Adrenal gland (tissue), 5 donors: Measurements from ENCODE around the gene COL5A1.

ENCODE experiments used
- POLR2A ChIP-seq, 2 donors: fragments of 450-650 bp; IDR thresholded peaks; one replicate each; pipeline ENCODE4 v1.6.1; 2017; ENCODE audit warnings: antibody characterized with exemption in 2 of 2, mild to moderate bottlenecking in 2 of 2, moderate library complexity in 1 of 2
- TF ChIP-seq, protein P1 (sequence below), 6 experiments: fragments of 450-650 bp in 4 of 6; fragments of 200-600 bp in 2 of 6; sonication (generic) in 1 of 6; IDR thresholded peaks; 1 replicate in 5 of 6; 2 replicates in 1 of 6; pipeline versions ENCODE4 v1.5.1 to v1.8.0; 2016 to 2021; ENCODE audit warnings: antibody characterized with exemption in 6 of 6, mild to moderate bottlenecking in 2 of 6, moderate library complexity in 1 of 6
- donor health status: DM: no; HTN: no; CAD: no.

DNA sequence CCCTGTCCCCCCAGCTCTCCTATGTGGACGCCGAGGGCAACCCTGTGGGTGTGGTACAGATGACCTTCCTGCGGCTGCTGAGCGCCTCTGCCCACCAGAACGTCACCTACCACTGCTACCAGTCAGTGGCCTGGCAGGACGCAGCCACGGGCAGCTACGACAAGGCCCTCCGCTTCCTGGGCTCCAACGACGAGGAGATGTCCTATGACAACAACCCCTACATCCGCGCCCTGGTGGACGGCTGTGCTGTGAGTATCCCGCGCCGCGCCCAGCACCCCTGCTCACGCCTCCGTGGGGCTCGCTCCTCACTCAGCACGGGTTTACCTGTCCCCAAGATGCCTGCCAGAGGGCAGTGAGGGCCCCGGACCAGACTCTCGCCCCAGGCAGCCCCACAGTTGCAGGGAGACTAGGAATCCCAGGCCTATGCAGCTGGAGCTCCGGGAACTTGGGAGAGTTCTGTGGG is 193.4 kb downstream of the COL5A1 start:
- TF ChIP-seq, protein P1, sequence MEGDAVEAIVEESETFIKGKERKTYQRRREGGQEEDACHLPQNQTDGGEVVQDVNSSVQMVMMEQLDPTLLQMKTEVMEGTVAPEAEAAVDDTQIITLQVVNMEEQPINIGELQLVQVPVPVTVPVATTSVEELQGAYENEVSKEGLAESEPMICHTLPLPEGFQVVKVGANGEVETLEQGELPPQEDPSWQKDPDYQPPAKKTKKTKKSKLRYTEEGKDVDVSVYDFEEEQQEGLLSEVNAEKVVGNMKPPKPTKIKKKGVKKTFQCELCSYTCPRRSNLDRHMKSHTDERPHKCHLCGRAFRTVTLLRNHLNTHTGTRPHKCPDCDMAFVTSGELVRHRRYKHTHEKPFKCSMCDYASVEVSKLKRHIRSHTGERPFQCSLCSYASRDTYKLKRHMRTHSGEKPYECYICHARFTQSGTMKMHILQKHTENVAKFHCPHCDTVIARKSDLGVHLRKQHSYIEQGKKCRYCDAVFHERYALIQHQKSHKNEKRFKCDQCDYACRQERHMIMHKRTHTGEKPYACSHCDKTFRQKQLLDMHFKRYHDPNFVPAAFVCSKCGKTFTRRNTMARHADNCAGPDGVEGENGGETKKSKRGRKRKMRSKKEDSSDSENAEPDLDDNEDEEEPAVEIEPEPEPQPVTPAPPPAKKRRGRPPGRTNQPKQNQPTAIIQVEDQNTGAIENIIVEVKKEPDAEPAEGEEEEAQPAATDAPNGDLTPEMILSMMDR (IDR thresholded peaks at IDR 0.05): no peak
- TF ChIP-seq POLR2A (IDR thresholded peaks at IDR 0.05): no peak
